ENCODE data around the gene PNLIPRP1.

The PNLIPRP1 gene

DNA sequence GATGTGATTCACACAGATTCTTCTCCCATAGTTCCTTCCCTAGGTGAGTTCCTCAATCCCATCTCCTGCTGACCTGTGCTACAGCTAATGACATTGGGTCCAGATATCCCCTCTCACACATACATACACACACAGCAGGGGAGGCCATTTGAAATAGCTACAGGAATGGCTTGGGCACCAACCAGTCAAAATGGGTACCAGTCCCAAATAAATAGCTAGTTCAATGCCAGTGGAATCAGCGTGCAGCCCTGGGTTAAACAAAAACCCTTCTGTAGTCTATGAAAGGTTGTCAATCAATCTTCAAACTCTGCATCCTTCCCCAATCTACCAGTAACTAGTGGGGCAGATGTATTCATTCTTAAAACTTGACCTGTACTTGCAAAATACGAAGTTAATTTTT lies 39.3 kb downstream of the PNLIPRP1 start:
- no peak for DNase-seq
- no peak for TF ChIP-seq GATA1 (IDR thresholded peaks at IDR 0.05; ENCODE audit: low read depth, low read length)
- no peak for TF ChIP-seq POLR2A (IDR thresholded peaks at IDR 0.05; ENCODE audit: low read length)

GRCh38 chr10:116631871-116632295 lies 41.1 kb downstream of the PNLIPRP1 start:
- TF ChIP-seq POLR2A (IDR thresholded peaks at IDR 0.05; ENCODE audit: low read length) = no peak
- no peak for TF ChIP-seq GATA1 (IDR thresholded peaks at IDR 0.05; ENCODE audit: low read depth, low read length)
- DNase-seq = no peak

DNA sequence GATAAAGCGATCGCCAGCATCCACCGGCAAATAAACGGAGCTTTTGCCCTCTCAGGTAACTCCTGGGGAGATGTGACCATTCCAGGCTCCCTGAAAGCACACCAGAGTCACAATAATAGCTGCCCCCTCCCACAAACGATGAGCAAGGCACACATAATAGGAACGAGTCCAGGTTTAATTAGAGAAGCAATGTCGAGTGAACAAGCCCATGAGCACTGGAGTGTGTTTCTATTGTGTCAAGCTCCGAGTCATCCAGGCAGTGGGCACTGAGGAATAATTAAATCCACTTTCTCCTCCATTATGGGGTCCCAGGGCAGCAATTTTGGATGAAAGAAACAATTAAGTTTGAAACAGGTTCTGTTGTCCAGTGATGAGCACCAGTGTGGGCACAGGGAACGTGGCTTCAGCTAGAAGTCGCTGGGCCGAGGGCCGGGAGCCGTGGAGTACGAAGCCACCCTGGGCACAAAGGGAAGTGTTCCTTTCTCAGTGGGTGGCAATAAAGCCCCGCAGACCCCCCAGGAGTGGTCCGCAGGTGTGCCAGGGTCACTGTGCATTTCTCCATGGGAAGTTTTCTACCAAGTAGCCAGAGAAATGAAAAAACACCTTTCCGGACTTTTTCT lies 41.9 kb downstream of the PNLIPRP1 start:
- no peak for DNase-seq
- TF ChIP-seq GATA1 (IDR thresholded peaks at IDR 0.05; ENCODE audit: low read depth, low read length) (no peak), POLR2A (IDR thresholded peaks at IDR 0.05; ENCODE audit: low read length) (no peak)

DNA sequence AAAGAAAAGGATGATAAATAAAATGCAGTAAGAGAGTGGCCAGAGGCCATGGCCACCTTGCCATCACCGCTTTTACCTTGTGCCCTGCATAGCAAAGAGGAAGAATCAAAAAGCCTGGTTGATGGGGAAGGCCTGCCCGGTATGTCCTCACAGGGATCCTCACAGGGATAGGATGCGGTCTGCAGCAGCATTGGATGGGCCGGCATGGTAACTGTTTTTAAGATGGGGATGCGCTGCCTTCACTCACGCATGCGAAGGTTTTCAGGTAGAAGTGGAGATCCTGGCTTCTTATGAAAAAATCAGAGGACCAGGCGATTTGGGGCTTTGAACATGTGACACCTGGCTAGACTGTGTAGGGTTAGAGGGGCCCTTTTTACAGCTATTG lies 42.4 kb downstream of the PNLIPRP1 start:
- DNase-seq = no peak
- TF ChIP-seq POLR2A (IDR thresholded peaks at IDR 0.05; ENCODE audit: low read length) (no peak), GATA1 (IDR thresholded peaks at IDR 0.05; ENCODE audit: low read depth, low read length) (no peak)

DNA sequence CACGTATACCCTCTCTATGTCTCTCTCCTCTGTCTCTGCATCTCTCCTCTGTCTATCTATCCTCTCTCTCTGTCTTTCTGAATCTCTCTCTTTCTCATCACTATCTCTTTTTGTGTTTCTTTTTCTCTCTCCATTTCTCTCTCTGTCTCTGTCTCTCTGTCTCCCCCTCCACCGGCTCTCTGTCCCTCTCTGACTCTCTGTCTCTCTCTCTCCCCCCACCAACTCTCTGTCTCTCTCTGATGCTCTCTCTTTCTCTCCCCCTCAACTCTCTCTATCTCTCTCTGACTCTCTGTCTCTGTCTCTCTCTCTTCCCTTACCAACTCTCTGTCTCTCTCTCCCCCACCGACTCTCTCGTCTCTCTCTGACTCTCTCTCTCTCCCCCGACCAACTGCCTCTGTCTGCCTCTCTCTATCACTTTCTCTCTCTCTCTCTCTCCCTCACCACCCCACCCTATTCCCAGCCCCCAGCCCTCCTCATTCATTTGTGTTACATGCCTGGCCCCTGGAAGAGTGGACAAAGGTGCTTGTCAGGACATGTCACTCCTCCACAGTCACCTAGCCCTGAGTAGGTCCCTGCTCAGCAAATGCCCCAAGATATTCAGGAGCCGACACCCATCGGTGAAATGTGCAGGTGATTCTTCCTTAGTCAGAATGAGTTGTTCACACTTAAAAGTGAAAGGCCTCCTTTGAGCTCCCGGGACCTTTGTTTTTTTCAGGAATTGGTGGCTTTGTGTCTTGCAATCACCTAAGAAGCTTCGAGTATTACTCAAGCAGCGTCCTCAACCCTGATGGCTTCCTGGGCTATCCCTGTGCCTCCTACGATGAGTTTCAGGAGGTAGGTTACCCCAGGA lies 43.6 kb downstream of the PNLIPRP1 start:
- TF ChIP-seq GATA1 (IDR thresholded peaks at IDR 0.05; ENCODE audit: low read depth, low read length) = no peak
- no peak for TF ChIP-seq POLR2A (IDR thresholded peaks at IDR 0.05; ENCODE audit: low read length)
- DNase-seq = no peak

DNA sequence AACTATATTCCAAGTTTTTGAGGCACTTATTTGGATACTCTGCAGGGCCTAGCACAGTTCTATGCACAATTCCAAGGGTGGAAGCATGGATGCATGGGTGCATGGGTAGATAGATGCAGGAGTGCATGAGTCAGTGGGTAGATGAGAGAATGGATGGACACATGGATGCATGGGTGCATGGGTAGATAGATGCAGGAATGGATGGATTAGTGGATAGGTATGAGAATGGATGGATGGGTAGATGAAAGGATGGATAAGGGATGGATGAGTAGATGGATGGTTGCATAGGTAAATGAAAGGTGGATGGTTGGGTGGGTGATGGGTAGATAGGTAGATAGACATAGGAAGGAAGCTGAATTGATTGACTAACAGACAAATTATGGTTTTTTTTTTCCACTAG lies 45.6 kb downstream of the PNLIPRP1 start:
- no peak for DNase-seq
- TF ChIP-seq POLR2A (IDR thresholded peaks at IDR 0.05; ENCODE audit: low read length) (no peak), GATA1 (IDR thresholded peaks at IDR 0.05; ENCODE audit: low read depth, low read length) (no peak)

DNA sequence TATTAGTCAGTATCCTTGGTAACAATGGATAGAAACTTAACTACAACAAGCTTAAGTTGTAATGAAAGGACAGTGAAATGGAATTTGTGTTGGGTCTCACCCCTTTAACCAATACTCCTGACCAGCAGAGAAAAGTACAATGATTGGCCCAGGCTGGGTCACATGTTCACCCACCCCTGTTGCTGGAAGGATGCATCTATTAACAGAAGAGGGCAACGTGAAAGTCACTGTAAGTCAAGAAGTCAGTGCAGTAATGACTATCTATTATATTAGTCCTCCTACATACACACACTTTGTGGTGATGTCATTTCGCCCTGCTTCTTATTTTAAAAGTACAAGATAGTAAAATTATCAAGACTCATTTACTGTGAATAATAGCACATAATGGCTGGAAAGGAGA lies 46.2 kb downstream of the PNLIPRP1 start:
- no peak for TF ChIP-seq POLR2A (IDR thresholded peaks at IDR 0.05; ENCODE audit: low read length)
- no peak for TF ChIP-seq GATA1 (IDR thresholded peaks at IDR 0.05; ENCODE audit: low read depth, low read length)

GRCh38 chr10:116637830-116638229 lies 47.1 kb downstream of the PNLIPRP1 start:
- no peak for DNase-seq
- TF ChIP-seq POLR2A (IDR thresholded peaks at IDR 0.05; ENCODE audit: low read length) (no peak), GATA1 (IDR thresholded peaks at IDR 0.05; ENCODE audit: low read depth, low read length) (no peak)

More for the DNA sequence above, 46.2 kb downstream of the PNLIPRP1 start:
- no peak for DNase-seq

- no peak for DNase-seq
- TF ChIP-seq GATA1 (IDR thresholded peaks at IDR 0.05; ENCODE audit: low read depth, low read length) = no peak
- no peak for TF ChIP-seq POLR2A (IDR thresholded peaks at IDR 0.05; ENCODE audit: low read length)
Measured at GRCh38 chr10:116646502-116646901, 55.7 kb downstream of the PNLIPRP1 start.

- DNase-seq = no peak
- TF ChIP-seq GATA1 (IDR thresholded peaks at IDR 0.05; ENCODE audit: low read depth, low read length) (no peak), POLR2A (IDR thresholded peaks at IDR 0.05; ENCODE audit: low read length) (no peak)
Measured at GRCh38 chr10:116648903-116649302, 58.1 kb downstream of the PNLIPRP1 start.

DNA sequence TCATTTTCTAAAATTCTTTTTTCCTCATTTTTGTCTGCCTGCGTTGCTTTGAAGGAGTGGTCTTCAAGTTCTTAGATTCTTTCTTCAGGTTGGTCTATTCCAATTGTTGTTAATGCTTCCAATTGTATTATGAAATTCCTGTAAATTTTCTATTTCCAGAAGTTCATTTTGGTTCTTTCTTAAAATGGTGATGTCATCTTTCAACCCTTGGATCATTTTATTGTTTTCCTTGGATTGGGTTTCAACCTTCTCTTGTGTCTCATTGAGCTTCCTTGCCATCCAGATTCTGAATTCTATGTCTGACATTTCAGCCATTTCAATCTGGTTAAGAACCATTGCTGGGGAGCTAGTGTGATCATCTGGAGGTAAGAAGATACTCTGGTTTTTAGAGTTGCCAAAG lies 63.1 kb downstream of the PNLIPRP1 start:
- DNase-seq = no peak
- TF ChIP-seq POLR2A (IDR thresholded peaks at IDR 0.05; ENCODE audit: low read length) = no peak
- TF ChIP-seq GATA1 (IDR thresholded peaks at IDR 0.05; ENCODE audit: low read depth, low read length) = no peak

DNA sequence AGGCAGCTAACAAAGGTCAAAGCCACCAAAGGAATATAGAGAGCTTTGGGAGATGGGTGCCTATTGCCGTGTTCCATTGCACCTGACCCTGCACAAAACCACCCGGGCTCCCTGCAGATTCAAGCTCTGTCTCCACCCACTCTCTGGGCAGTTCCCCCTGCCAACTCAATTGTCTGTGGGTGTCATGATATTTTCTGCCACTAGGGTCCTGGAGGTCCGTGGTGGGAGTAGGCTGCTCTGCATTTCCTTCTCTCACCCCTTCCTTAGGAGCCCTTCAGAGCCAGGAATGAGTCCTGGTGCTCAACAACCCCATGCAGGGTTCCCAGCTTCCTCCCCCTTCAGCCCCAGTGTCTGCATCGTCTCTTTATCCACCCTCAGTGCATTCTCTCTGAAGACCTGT lies 64.1 kb downstream of the PNLIPRP1 start:
- no peak for DNase-seq
- no peak for TF ChIP-seq GATA1 (IDR thresholded peaks at IDR 0.05; ENCODE audit: low read depth, low read length)
- TF ChIP-seq POLR2A (IDR thresholded peaks at IDR 0.05; ENCODE audit: low read length) = no peak

DNA sequence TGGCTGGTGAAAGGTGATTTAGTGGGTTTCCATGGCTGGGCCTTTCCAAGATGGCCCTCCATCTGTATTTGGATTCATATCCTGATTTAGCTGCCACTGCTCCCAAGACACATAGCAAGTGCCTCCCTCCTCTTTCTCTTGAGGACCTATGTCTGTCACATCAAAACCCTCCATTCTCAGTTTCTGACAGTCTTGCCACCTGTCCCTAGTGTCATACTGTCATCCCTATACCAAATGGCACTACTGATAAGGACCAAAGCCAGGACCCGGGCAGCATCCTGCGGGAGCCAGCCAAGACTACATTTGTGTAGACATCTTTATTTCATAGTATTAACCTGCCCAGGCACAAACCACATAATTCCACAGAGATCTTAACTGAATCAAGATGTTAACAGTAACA lies 64.8 kb downstream of the PNLIPRP1 start:
- DNase-seq = no peak

GRCh38 chr10:116656044-116656443 lies 65.3 kb downstream of the PNLIPRP1 start:
- TF ChIP-seq POLR2A (IDR thresholded peaks at IDR 0.05; ENCODE audit: low read length) = no peak
- TF ChIP-seq GATA1 (IDR thresholded peaks at IDR 0.05; ENCODE audit: low read depth, low read length) = no peak
- DNase-seq = no peak

More for the DNA sequence above, 64.8 kb downstream of the PNLIPRP1 start:
- no peak for TF ChIP-seq POLR2A (IDR thresholded peaks at IDR 0.05; ENCODE audit: low read length)
- no peak for TF ChIP-seq GATA1 (IDR thresholded peaks at IDR 0.05; ENCODE audit: low read depth, low read length)

Data from erythroblast (primary cell).